Anterior cingulate cortex (tissue), 58 donors: ENCODE data around the gene RABGAP1L.

Experiments
- DNase-seq, 58 donors: peaks; one replicate each; lab custom pipeline; 2025; lab: John Stamatoyannopoulos, UW

The RABGAP1L gene

GRCh38 chr1:174194461-174194860 lies 35.1 kb downstream of the RABGAP1L start:
- DNase-seq, result no peak

GRCh38 chr1:174197088-174197487 lies 37.8 kb downstream of the RABGAP1L start:
- DNase-seq, result no peak

- no peak for DNase-seq
These were observed 38.2 kb downstream of the RABGAP1L start for GRCh38 chr1:174197547-174197946.

GRCh38 chr1:174198202-174198601 lies 38.9 kb downstream of the RABGAP1L start:
- DNase-seq, result no peak

GRCh38 chr1:174200746-174201145 lies 41.4 kb downstream of the RABGAP1L start:
- DNase-seq, result no peak

GRCh38 chr1:174204697-174205308 lies 45.5 kb downstream of the RABGAP1L start:
- no peak for DNase-seq

GRCh38 chr1:174206148-174206836 lies 47.0 kb downstream of the RABGAP1L start:
- no peak for DNase-seq

- no peak for DNase-seq
These were observed 50.2 kb downstream of the RABGAP1L start for GRCh38 chr1:174209347-174210187.

- no peak for DNase-seq
These were observed 52.2 kb downstream of the RABGAP1L start for GRCh38 chr1:174211486-174211885.

- DNase-seq, result no peak
These were observed 56.4 kb downstream of the RABGAP1L start for GRCh38 chr1:174215766-174216165.

GRCh38 chr1:174217248-174217647 lies 57.9 kb downstream of the RABGAP1L start:
- no peak for DNase-seq

- DNase-seq, result no peak
These were observed 58.7 kb downstream of the RABGAP1L start for GRCh38 chr1:174217787-174218574.

GRCh38 chr1:174218983-174219382 lies 59.7 kb downstream of the RABGAP1L start:
- no peak for DNase-seq

GRCh38 chr1:174219606-174220370 lies 60.5 kb downstream of the RABGAP1L start:
- DNase-seq, result no peak

GRCh38 chr1:174221681-174222080 lies 62.4 kb downstream of the RABGAP1L start:
- DNase-seq, result no peak

- DNase-seq, result no peak
These were observed 63.0 kb downstream of the RABGAP1L start for GRCh38 chr1:174222166-174222949.

- DNase-seq, result no peak
These were observed 65.3 kb downstream of the RABGAP1L start for GRCh38 chr1:174224641-174225040.

GRCh38 chr1:174225499-174226204 lies 66.3 kb downstream of the RABGAP1L start:
- no peak for DNase-seq
